Keratinocyte (primary cell): ENCODE data around the gene TRAM2. TPM values are rescaled to one million over a fixed set of nuclear protein-coding genes. Genes with fewer than 3 reads are reported as not detected.

Experiments used
- DNase-seq: peaks from one replicate; pipeline ENCODE4 v3.0.0-alpha.2; 2011; ENCODE audit warnings: low read depth, missing footprints, low spot score
- FAIRE-seq: peaks from 2 replicates; lab custom pipeline; 2011; peaks lifted over from hg19 to GRCh38; lab: Jason Lieb, UNC
- H2AFZ ChIP-seq: 2 replicates; pipeline ENCODE4 v1.6.0; 2012; ENCODE audit warnings: low read length, control low read depth, inconsistent platforms; ENCODE audit not compliant: control insufficient read depth
- H3K27ac ChIP-seq: 2 replicates; pipeline ENCODE4 v1.5.1; 2011; ENCODE audit warnings: low read length; ENCODE audit not compliant: control insufficient read depth, insufficient read depth
- H3K27me3 ChIP-seq: 3 replicates; pipeline ENCODE4 v1.6.0; 2011; ENCODE audit warnings: low read length; ENCODE audit not compliant: control insufficient read depth, insufficient read depth; ENCODE audit errors: extremely low read depth
- H3K36me3 ChIP-seq, 2 experiments: 2 replicates in 1 of 2; 3 replicates in 1 of 2; pipeline ENCODE4 v1.5.1; 2011; ENCODE audit warnings: low read length in 2 of 2, mild to moderate bottlenecking in 1 of 2; ENCODE audit not compliant: control insufficient read depth in 2 of 2, insufficient read depth in 2 of 2; ENCODE audit errors: extremely low read depth in 1 of 2
- H3K4me1 ChIP-seq: 3 replicates; pipeline ENCODE4 v1.5.1; 2011; ENCODE audit warnings: low read length; ENCODE audit not compliant: control insufficient read depth, insufficient read depth; ENCODE audit errors: extremely low read depth
- H3K4me2 ChIP-seq: 3 replicates; pipeline ENCODE4 v1.6.0; 2011; ENCODE audit warnings: low read depth, low read length; ENCODE audit not compliant: control insufficient read depth, insufficient read depth; ENCODE audit errors: extremely low read depth
- H3K4me3 ChIP-seq, 3 experiments: fragments of 200-600 bp in 1 of 3; sonication (generic) in 1 of 3; 2 replicates in 2 of 3; 3 replicates in 1 of 3; pipeline ENCODE4 v1.5.1; 2011 to 2016; ENCODE audit warnings: low read length in 3 of 3, mild to moderate bottlenecking in 3 of 3, control low read depth in 2 of 3, inconsistent platforms in 1 of 3, low read depth in 1 of 3, mixed read lengths in 1 of 3, mixed run types in 1 of 3, moderate library complexity in 1 of 3; ENCODE audit not compliant: control insufficient read depth in 2 of 3, insufficient read depth in 2 of 3; ENCODE audit errors: extremely low read depth in 1 of 3
- H3K79me2 ChIP-seq: 2 replicates; pipeline ENCODE4 v1.6.0; 2012; ENCODE audit warnings: low read length; ENCODE audit not compliant: control insufficient read depth, insufficient read depth
- H3K9ac ChIP-seq: 3 replicates; pipeline ENCODE4 v1.6.0; 2011; ENCODE audit warnings: low read length; ENCODE audit not compliant: control insufficient read depth, insufficient read depth; ENCODE audit errors: extremely low read depth
- H3K9me1 ChIP-seq: 3 replicates; pipeline ENCODE4 v1.6.0; 2011; ENCODE audit warnings: low read length; ENCODE audit not compliant: control insufficient read depth, insufficient read depth; ENCODE audit errors: extremely low read depth
- H3K9me3 ChIP-seq: 2 replicates; pipeline ENCODE4 v1.5.1; 2012; ENCODE audit warnings: low read depth, low read length; ENCODE audit not compliant: control insufficient read depth
- H4K20me1 ChIP-seq: 3 replicates; pipeline ENCODE4 v1.6.0; 2011; ENCODE audit warnings: low read length; ENCODE audit not compliant: control insufficient read depth, insufficient read depth; ENCODE audit errors: extremely low read depth
- CTCF ChIP-seq, 3 experiments: IDR thresholded peaks in 1 of 3; conservative IDR thresholded peaks in 1 of 3; optimal IDR thresholded peaks in 1 of 3; 2 replicates in 2 of 3; 3 replicates in 1 of 3; pipeline versions ENCODE3 to v1.5.1; 2011; ENCODE audit warnings: low read length in 3 of 3, mild to moderate bottlenecking in 3 of 3, moderate library complexity in 2 of 3, control low read depth in 1 of 3, inconsistent platforms in 1 of 3; ENCODE audit not compliant: insufficient read depth in 2 of 3; ENCODE audit errors: extremely low read depth in 1 of 3
- EZH2 ChIP-seq: IDR thresholded peaks from one replicate; pipeline ENCODE4 v1.6.1; 2012; ENCODE audit warnings: inconsistent platforms, mild to moderate bottlenecking, low read length, moderate library complexity
- dilution Hi-C: fragments of 300-500 bp; cut with MboI; formaldehyde crosslinking; loops from one replicate; pipeline ENCODE4 v1.7.0; 2020; ENCODE audit warnings: low sequenced_read_pairs; ENCODE audit not compliant: extremely low pct_ligation_motif_present
- polyA plus RNA-seq, 5 experiments: library from polyadenylated mRNA; depleted of rRNA in 3 of 5; stranded (reverse) in 3 of 5; stranded (forward) in 1 of 5; unstranded in 1 of 5; fragments of >200 nt; gene quantifications; 1 replicate in 1 of 5; 2 replicates in 3 of 5; 3 replicates in 1 of 5; pipeline versions ENCODE4 v1.2.1 to v1.2.3, GENCODE V29; 2011 to 2012; ENCODE audit warnings: missing spikeins in 2 of 5, low read depth in 1 of 5, low replicate concordance in 1 of 5

TRAM2 gene
- polyA plus RNA-seq, 1 donor (not counting 4 experiments of a cell fraction or from before 2014, with no cell fraction given), result 9.2 TPM

DNA sequence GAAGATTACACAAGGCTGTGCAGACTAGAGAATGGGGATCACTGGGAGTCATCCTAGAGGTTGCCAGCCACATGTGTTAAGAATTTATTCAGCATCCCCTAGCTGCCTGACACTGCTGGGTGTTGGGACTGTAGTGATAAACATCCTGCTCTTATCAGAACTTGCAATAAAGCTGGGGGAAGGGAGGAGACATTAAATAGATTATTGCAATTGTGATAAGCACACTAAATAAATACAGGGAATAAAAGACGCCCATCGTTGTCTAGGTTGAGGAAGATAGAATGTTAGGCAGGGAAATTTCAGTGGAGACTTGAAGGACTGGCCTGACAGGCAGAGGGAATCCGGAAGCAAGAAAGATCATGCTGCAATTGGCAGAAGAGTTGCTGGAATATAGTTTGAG, 33.2 kb upstream of the TRAM2 start:
- Histone ChIP-seq H4K20me1 (no peaks in the 10 kb centered on the region), H3K27me3 (no peaks in the 10 kb centered on the region), H3K9me3 (no peaks in the 10 kb centered on the region), H3K79me2 (no peaks in the 10 kb centered on the region), H3K4me2 (no peak overlapping the region), H3K36me3 (no peaks in the 10 kb centered on the region), H3K4me3 (no peak overlapping the region), H3K27ac (no peak overlapping the region), H3K9me1 (no peaks in the 10 kb centered on the region), H3K4me1 (peaks cover 4% of the 10 kb centered on the region), H3K9ac (no peak overlapping the region), H2AFZ (no peak overlapping the region)
- FAIRE-seq (no peak), DNase-seq (no peak)
- TF ChIP-seq CTCF (optimal IDR thresholded peaks at IDR 0.05 in 1 of 3, IDR thresholded peaks at IDR 0.05 in 1 of 3, conservative IDR thresholded peaks at IDR 0.05 in 1 of 3; ENCODE audit: extremely low read depth in 1 of 3, insufficient read depth in 2 of 3, low read length in 3 of 3) (no peak), EZH2 (no peak)
- dilution Hi-C loops, result no loop called here

GRCh38 chr6:52605610-52606185, 28.8 kb upstream of the TRAM2 start:
- H2AFZ ChIP-seq, result no peak overlapping the region
- no peak overlapping the region for H3K9ac ChIP-seq
- TF ChIP-seq EZH2 (no peak), CTCF (optimal IDR thresholded peaks at IDR 0.05 in 1 of 3, IDR thresholded peaks at IDR 0.05 in 1 of 3, conservative IDR thresholded peaks at IDR 0.05 in 1 of 3; ENCODE audit: extremely low read depth in 1 of 3, insufficient read depth in 2 of 3, low read length in 3 of 3) (no peak)
- H3K4me1 ChIP-seq, result no peaks in the 10 kb centered on the region
- H3K9me3 ChIP-seq, result no peaks in the 10 kb centered on the region
- no peaks in the 10 kb centered on the region for H3K27me3 ChIP-seq
- FAIRE-seq (no peak), DNase-seq (no peak)
- no peaks in the 10 kb centered on the region for H3K9me1 ChIP-seq
- dilution Hi-C loops, result no loop called here
- no peaks in the 10 kb centered on the region for H3K79me2 ChIP-seq
- no peak overlapping the region for H3K27ac ChIP-seq
- no peak overlapping the region for H3K4me2 ChIP-seq
- H3K4me3 ChIP-seq, result no peak overlapping the region
- H4K20me1 ChIP-seq, result no peaks in the 10 kb centered on the region
- H3K36me3 ChIP-seq, result no peaks in the 10 kb centered on the region
